Mononuclear cell (primary cell): Measurements from ENCODE around the gene SRRM5. TPM values are rescaled to one million over a fixed set of nuclear protein-coding genes. Genes with fewer than 3 reads are reported as not detected.

ENCODE experiments used
- H3K27me3 ChIP-seq: 2 replicates; pipeline ENCODE4 v1.6.0; 2011; ENCODE audit warnings: low read length, control low read depth; ENCODE audit not compliant: insufficient read depth
- H3K4me1 ChIP-seq: 2 replicates; pipeline ENCODE4 v1.5.1; 2011; ENCODE audit warnings: mild to moderate bottlenecking, low read length, control low read depth; ENCODE audit not compliant: insufficient read depth
- H3K4me3 ChIP-seq: 2 replicates; pipeline ENCODE4 v1.5.1; 2011; ENCODE audit warnings: mild to moderate bottlenecking, low read length, moderate library complexity
- H3K9me3 ChIP-seq: 2 replicates; pipeline ENCODE4 v1.5.1; 2011; ENCODE audit warnings: low read depth, mild to moderate bottlenecking, control low read depth, low read length
- total RNA-seq: library from RNA; depleted of rRNA; stranded (reverse); fragments of >200 nt; gene quantifications from one replicate; pipeline ENCODE4 v1.2.3, GENCODE V29; 2012

SRRM5 gene
- total RNA-seq, 1 donor, result 0.10 TPM

DNA sequence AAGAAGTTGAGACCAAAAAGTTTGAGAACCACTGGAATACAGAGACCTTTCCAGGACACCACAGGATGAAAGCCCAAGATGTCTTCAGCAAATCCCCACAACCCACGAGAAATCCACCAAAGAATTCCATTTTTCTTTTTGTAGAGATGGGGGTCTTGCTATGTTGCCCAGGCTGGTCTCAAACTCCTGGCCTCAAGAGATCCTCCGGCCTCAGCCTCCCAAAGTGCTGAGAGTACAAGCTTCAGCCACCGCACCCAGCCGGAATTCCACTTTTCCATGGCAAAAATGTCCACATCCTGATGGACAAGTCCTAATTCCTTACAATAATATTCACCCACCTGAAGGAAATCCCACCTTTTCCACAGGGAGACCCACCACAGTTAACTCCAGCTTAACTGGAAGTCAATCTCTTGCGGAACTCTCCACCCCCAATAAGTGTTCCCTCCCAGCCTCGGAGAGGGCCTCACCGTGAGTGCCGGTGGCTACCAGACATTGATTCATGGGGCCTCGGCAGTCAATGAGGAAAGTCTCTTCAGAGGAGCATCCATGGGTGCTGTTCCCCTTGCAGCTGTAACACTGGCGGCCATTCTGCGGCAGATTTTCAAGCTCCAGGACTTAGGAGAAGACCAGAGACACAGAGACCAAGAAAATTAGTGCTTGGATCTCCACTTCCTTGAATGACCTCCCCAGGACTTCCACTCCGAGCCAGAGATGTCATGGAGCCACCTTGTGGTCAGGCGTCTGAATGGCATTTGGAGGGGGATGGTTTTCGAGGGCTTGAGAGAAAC, 40.1 kb downstream of the SRRM5 start:
- Histone ChIP-seq H3K4me1 (no peaks in the 10 kb centered on the region), H3K4me3 (no peak overlapping the region), H3K27me3 (no peaks in the 10 kb centered on the region), H3K9me3 (no peaks in the 10 kb centered on the region)

DNA sequence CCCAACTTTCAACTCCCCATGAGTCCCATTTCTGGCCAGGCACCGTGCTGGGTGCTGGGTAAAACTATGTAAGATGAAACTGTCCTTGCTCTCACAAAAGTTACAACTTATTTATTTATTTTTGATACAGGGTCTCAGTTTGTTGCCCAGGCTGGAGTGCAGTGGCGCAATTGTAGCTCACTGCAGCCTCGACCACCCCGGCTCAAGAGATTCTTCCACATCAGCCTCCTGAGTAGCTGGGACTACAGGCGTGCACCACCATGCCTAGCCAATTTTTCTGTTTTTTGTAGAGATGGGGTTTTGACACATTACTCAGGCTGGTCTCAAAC, 40.6 kb downstream of the SRRM5 start:
- no peak overlapping the region for H3K4me3 ChIP-seq
- no peaks in the 10 kb centered on the region for H3K9me3 ChIP-seq
- no peaks in the 10 kb centered on the region for H3K27me3 ChIP-seq
- H3K4me1 ChIP-seq, result no peaks in the 10 kb centered on the region

DNA sequence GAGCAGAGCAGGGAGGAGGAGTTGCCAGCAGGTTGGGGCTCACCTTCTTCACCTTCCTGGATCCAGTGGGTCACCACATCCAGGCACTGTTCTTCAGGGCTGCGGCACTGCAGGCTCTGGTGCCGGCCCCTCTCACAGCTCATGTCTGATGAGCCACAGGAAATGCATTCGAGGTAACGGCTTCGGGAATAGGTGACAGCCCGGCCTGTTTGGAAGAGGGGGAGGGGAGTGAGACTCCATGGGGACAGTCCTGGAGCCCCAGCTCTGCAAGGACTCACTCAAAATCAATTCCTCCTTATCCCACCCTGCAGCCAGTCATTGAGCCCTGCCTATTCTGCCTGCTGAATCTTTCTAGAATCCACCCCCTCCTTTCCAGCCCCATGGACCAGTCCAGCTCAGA, 44.5 kb downstream of the SRRM5 start:
- Histone ChIP-seq H3K4me3 (no peak overlapping the region), H3K9me3 (no peaks in the 10 kb centered on the region), H3K4me1 (no peaks in the 10 kb centered on the region), H3K27me3 (no peaks in the 10 kb centered on the region)

DNA sequence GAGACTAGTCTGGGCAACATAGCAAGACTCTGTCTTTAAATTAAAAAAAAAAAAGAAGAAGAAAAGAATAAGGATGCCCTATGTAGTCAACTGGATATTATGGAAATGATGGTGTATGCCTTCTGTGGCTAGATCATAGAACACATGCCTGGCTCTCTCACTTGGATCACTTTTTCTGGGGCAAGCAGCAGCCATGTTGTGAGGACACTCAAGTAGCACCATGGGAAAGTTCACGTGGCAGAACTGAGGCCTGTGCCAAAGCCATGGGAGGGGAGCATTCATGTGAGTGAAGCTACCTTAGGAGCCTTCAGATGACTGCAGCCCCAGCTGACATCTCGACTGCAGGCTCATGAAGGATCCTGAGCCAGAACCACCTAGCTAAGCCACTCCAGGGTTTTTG, 46.1 kb downstream of the SRRM5 start:
- Histone ChIP-seq H3K9me3 (no peaks in the 10 kb centered on the region), H3K4me3 (no peak overlapping the region), H3K27me3 (no peaks in the 10 kb centered on the region), H3K4me1 (no peaks in the 10 kb centered on the region)

DNA sequence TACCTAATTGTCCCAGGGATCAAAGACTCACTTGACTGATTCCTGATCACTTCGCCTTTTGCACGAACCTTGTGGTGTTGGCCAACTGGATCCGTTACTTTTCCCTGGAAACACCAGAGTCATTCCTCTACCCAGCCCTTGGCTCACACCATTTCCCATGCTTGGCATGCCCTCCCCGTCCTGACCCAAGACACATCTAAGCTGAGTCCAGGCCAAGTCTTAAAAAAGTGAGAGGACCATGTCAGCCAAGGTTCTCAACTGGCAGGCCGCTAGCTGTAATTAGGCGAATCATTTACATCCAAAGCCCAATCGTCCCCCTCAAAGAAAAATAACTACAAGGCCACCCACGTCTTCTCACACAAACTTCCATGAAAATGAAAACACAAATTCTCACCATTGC, 46.6 kb downstream of the SRRM5 start:
- Histone ChIP-seq H3K4me1 (peaks cover 3% of the 10 kb centered on the region), H3K4me3 (no peak overlapping the region), H3K27me3 (no peaks in the 10 kb centered on the region), H3K9me3 (no peaks in the 10 kb centered on the region)

DNA sequence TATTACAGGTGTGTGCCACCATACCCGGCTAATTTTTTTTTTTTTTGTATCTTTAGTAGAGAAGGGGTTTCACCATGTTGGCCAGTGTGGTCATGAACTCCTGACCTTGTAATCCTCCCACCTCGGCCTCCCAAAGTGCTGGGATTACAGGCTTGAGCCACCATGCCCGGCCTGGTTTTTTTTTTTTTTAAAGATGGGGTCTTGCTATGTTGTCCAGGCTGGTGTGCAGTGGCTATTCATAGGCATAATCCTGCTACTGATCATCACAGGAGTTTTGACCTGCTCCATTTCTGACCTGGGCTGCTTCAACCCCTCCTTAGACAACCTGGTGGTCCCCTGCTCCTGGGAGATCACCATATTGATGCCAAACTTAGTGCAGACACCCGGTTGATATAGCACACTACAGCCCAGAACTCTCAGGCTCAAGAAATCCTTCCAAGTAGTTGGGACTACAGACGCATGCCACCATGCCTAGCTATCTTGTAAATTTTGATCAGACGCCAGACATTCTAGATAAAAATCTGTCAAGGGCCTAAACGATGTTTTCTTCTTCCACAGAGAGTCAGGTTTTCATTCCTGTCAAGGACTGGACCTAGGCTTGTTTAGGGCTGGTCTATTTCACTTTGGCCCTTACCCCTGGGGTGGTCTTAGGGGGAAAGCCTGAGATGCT, 48.5 kb downstream of the SRRM5 start:
- H3K27me3 ChIP-seq, result no peaks in the 10 kb centered on the region
- no peak overlapping the region for H3K4me3 ChIP-seq
- peaks cover 21% of the 10 kb centered on the region for H3K4me1 ChIP-seq
- H3K9me3 ChIP-seq, result no peaks in the 10 kb centered on the region

DNA sequence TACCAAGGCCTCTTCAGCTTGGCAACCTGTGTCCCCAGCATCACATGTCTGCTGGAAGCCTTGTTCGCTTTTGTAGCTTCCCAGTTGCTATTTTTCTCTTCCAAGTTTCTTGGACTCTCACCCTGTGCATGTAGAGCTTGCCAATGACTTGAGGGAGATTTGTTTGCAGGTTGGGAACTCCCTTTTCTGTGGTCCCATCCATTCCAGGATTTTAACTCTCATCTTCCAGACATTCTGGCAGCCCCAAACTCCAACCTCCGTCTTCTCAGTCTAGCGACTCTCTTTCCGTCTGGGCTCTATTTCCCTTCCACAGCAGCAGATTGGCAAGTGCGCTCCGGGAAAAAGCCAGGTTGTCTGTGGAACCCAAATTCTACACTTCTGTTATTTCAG, 49.1 kb downstream of the SRRM5 start:
- H3K4me3 ChIP-seq, result no peak overlapping the region
- no peaks in the 10 kb centered on the region for H3K9me3 ChIP-seq
- H3K4me1 ChIP-seq, result peaks cover 21% of the 10 kb centered on the region
- H3K27me3 ChIP-seq, result no peaks in the 10 kb centered on the region

DNA sequence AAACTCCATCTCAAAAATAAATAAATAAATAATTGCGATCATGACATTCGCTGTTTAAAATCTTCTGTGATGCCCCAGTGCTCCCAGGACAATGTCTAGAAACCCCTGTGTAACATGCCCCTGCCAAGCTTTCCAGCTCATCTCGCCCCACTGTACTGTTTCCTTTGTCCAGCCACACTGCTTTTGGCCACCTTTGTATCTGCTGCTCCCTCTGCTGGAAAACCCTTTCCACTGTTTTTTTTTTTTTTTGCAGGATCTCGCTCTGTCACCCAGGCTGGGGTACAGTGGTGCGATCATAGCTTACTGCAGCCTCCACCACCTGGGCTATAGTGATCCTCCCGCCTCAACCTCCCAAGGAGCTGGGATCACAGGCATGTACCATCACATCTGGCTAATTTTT, 50.6 kb downstream of the SRRM5 start:
- no peak overlapping the region for H3K4me3 ChIP-seq
- H3K27me3 ChIP-seq, result no peaks in the 10 kb centered on the region
- peaks cover 28% of the 10 kb centered on the region for H3K4me1 ChIP-seq

DNA sequence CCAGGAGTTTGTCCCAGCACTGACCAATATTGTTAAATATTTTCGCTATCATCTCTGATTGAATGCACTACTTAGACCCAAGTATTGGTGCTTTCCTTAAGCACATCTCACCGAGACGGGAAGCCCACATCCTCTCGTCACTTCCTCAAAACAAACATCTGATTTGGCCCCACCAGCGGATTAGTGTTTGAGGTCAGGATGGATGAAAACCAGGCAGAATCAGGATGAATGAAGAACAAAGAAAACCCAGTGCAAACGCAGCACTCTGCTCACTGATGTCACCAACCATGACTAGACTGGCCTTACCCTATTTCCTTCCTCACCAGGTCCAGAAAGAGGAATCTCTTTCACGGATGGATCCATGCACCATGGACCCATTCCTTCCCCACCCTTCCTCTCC, 52.1 kb downstream of the SRRM5 start:
- no peak overlapping the region for H3K4me3 ChIP-seq
- H3K9me3 ChIP-seq, result no peaks in the 10 kb centered on the region
- no peaks in the 10 kb centered on the region for H3K27me3 ChIP-seq

More for the DNA sequence above, 50.6 kb downstream of the SRRM5 start:
- H3K9me3 ChIP-seq, result no peaks in the 10 kb centered on the region

More for the DNA sequence above, 52.1 kb downstream of the SRRM5 start:
- peaks cover 39% of the 10 kb centered on the region for H3K4me1 ChIP-seq

Other genes with a start within 250 kb of the SRRM5 start
- 0.10 TPM for gene TEX101, start 197.2 kb upstream of the SRRM5 start, total RNA-seq
- 3.5 TPM for gene LYPD3, start 146.5 kb upstream of the SRRM5 start, total RNA-seq
- gene PHLDB3, start 107.3 kb upstream of the SRRM5 start, total RNA-seq, result 17.1 TPM
- gene ETHE1, start 84.9 kb upstream of the SRRM5 start, total RNA-seq, result 30.6 TPM
- gene ZNF575, start 78.9 kb upstream of the SRRM5 start, total RNA-seq, result 0.31 TPM
- gene XRCC1, start 36.6 kb upstream of the SRRM5 start, total RNA-seq, result 14.2 TPM
- gene PINLYP, start 36.3 kb upstream of the SRRM5 start, total RNA-seq, result 0.63 TPM
- gene IRGQ, start 16.0 kb upstream of the SRRM5 start, total RNA-seq, result 19.5 TPM
- 3.9 TPM for gene ZNF576, start 15.5 kb upstream of the SRRM5 start, total RNA-seq
- 22.5 TPM for gene ZNF428, start 7.5 kb downstream of the SRRM5 start, total RNA-seq
- gene CADM4, start 27.8 kb downstream of the SRRM5 start, total RNA-seq, result 0.42 TPM
- gene PLAUR, start 58.1 kb downstream of the SRRM5 start, total RNA-seq, result 344 TPM
- gene IRGC, start 104.0 kb downstream of the SRRM5 start, total RNA-seq, result not detected
- gene SMG9, start 142.9 kb downstream of the SRRM5 start, total RNA-seq, result 11.4 TPM
- gene KCNN4, start 168.9 kb downstream of the SRRM5 start, total RNA-seq, result 9.9 TPM
- gene LYPD5, start 190.4 kb downstream of the SRRM5 start, total RNA-seq, result not detected
- 2.9 TPM for gene ZNF283, start 215.2 kb downstream of the SRRM5 start, total RNA-seq